HG02763 (cell line): Measurements from ENCODE around the gene PIP4K2C.
"Not testable (repeated sequence)": the region's sequence is repeated elsewhere in the genome, so short reads cannot be mapped to it uniquely, and the experiment has no call there.

Experiments
- ATAC-seq: cut with Tn5 transposase; IDR thresholded peaks from one replicate; pipeline ENCODE4 v1.9.1; 2021; ENCODE audit warnings: mild to moderate bottlenecking, moderate library complexity; ENCODE audit not compliant: unreplicated experiment

The PIP4K2C gene

DNA sequence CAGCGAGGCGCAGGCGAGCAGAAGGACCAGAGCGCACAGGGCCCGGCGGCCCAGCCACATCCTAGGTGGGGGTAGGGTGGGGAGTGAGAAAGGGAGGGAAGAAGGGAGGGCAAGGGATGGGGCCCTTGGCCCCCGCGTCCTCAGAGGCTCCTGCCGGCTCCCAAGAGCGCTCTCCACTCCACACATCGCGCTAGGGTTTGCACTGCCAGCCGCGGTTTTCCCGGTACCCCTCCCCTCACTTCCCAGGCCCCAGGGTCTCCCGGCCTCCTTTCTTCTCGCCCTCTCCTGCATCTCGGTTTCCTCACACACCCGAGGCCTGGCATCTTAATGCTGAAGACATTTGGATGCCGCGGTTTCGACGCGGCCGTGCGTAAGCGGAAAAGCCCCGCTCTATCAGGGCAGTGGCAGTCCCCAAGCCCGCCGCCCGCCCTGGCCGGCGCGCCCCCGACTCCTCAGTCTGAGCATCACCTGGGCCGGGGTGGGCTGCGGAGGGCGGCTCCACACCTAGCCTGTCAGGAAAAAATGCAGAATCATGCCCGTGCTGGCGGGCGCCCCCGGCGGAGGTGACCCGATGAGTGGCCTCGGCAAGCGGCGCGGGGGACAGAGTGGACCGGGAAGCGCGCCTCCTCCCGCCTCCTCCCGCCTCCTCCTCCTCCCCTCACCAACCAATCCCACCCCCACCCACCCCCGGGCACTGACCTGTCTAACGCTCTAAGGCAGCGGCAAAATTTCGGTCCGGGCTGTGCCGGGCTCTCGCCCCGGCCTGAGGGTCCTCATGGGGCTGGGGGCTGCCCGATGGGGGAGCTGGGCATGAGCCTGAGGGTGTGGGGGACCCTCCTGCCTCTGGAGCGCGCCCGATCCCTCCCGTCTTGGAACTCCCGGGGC lies 41.3 kb downstream of the PIP4K2C start:
- no peak for ATAC-seq

DNA sequence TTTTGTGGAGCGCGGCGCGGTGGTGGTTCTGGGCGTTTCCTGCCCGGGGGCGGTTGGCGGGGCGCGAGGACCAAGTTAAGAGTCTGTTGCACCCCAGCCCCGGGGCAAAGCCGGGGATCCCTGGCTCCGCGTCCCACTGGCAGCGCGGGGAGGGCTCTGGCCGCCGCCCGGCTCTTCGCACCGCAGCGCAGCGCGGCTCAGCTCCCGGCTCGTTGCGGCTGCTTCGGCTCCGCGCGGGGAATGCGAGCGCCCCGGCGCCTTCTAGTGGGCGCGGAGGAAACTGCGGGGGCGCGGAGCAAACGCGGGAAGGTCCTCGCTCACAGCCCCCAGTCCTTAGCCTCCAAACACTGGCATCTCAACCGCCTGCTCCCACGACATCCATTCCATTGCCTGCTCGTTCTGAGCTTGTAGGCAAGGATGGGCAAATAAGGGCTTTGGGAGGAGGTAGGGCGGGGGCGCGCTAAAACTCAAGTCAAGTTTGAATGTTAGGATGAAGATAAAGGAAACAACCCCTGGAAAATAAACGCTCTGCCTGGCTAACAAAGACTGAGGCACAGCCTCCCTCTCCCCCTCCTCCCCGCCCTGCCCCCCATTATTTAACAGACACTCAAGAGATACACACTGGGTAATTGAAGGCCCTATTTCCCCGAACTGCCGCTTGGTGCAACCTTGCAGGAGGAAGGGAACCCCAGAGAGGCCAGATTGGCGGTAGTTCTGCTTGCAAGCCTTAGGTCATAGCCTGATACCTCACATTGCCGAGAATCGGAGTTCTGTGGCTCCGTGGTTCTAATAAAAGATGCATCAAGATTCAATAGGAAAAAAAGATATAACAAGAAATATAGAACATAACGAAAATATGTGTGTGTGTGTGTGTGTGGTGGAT lies 42.2 kb downstream of the PIP4K2C start, which contains the start of gene B4GALNT1:
Gene B4GALNT1, minus strand, starts transcription at position 244 of the 883 bp plus-strand sequence. CDS start 1,069 bp downstream, outside the sequence.
- peak; percentile 72 for ATAC-seq

- ATAC-seq: not testable (repeated sequence)
These were observed 45.7 kb downstream of the PIP4K2C start for GRCh38 chr12:57636731-57637130.

- no peak for ATAC-seq
These were observed 46.4 kb downstream of the PIP4K2C start for GRCh38 chr12:57637364-57637763.

- no peak for ATAC-seq
These were observed 47.1 kb downstream of the PIP4K2C start for GRCh38 chr12:57638096-57638495.

DNA sequence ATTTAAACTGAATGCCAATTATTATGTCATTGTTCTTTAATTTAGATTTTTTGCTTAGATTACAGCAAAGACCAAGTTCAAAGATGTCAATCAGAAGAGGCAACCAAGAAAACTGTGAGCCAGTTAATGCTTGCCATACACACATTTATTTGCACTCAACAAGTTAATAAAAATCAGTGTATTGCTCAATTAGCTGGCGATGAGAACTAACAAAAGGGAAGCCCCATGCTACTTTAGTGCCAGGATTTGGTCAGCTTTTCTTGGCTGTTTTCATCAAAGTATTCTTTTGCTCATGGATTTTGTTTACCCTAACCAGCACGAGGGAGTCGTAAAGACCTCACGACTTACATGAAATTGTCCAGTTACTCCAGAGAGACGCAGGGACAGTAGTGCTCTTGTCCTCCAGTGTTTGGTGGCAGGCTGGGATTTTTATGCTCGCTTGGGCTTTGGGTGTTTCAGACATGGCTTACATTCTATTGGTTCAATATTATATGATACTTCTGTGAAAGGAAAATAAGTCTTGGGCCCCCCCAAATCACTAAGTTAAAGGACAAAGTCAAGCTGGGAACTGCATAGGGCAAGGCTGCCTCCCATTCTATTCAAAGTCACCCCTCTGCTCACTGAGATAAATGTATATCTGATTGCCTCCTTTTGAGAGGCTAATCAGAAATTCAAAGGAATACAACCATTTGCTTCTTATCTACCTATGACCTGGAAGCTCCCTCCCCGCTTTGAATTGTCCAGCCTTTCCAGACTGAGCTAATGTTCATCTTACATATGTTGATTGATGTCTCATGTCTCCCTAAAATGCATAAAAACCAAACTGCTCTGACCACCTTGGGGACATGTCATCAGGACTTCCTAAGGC lies 49.4 kb downstream of the PIP4K2C start:
- no peak for ATAC-seq

- ATAC-seq: no peak
These were observed 50.9 kb downstream of the PIP4K2C start for GRCh38 chr12:57641699-57642442.

- ATAC-seq: not testable (repeated sequence)
These were observed 55.1 kb downstream of the PIP4K2C start for GRCh38 chr12:57645990-57646658.

GRCh38 chr12:57646659-57647049 lies 55.7 kb downstream of the PIP4K2C start:
- ATAC-seq: not testable (repeated sequence)
